ENCODE measurements around the gene KCNQ1. TPM values are rescaled to one million over a fixed set of nuclear protein-coding genes. Genes with fewer than 3 reads are reported as not detected.

Gene KCNQ1
- total RNA-seq, 1 donor from 2014 or later, result 4.8 TPM

DNA sequence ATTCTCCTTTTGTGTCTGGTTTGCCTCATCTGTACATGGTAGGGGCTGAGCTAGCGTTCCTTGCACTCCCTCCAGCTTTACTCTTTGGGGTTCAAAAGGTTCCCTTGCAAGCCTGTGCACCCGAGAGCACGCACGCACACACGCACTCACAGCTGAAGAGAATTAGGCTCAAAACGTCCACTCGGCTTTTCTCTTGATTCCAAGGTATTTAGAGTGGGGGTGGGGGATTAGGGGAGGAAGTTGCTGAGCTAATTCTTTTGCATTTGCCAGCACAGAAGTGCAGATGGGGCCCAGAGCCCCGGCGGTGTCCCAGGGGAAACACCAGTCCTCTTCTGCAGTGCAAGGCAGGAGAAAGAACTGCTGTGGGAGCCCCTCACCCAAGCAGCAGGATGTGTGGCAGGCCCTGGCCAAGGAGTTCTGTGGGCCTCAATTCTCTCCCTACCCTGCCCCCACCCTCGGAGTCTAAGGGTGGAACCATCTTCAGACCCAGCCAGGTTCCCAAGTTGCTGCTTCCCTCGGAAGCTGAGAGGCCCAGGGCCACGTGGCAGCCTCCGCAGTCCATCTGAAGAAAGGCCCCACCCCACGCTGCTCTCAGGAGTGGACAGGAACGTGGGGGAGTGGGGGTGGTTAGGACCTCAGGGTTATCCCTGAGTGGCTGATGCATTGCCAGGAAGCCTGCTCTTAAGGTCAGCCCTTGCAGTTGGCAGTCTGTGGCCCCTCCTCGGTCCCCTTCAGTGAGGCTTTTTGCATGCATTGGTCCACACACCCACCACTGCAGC, 258.7 kb downstream of the KCNQ1 start:
- peaks cover 10% of the 10 kb centered on the region for H3K36me3 Mint-ChIP-seq
- H3K27ac Mint-ChIP-seq, result peak overlapping the region; percentile 68
- H3K4me3 Mint-ChIP-seq, result peak overlapping the region; percentile 68
- no peaks in the 10 kb centered on the region for H3K9me3 Mint-ChIP-seq
- DNase-seq (ENCODE audit: extremely low spot score, unreplicated experiment), result no peak
- peaks cover 31% of the 10 kb centered on the region for H3K4me1 Mint-ChIP-seq (ENCODE audit: unreplicated experiment)
- TF ChIP-seq, protein P1, sequence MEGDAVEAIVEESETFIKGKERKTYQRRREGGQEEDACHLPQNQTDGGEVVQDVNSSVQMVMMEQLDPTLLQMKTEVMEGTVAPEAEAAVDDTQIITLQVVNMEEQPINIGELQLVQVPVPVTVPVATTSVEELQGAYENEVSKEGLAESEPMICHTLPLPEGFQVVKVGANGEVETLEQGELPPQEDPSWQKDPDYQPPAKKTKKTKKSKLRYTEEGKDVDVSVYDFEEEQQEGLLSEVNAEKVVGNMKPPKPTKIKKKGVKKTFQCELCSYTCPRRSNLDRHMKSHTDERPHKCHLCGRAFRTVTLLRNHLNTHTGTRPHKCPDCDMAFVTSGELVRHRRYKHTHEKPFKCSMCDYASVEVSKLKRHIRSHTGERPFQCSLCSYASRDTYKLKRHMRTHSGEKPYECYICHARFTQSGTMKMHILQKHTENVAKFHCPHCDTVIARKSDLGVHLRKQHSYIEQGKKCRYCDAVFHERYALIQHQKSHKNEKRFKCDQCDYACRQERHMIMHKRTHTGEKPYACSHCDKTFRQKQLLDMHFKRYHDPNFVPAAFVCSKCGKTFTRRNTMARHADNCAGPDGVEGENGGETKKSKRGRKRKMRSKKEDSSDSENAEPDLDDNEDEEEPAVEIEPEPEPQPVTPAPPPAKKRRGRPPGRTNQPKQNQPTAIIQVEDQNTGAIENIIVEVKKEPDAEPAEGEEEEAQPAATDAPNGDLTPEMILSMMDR (conservative IDR thresholded peaks at IDR 0.05), result no peak
- peaks cover under 1% of the 10 kb centered on the region for H3K27me3 Mint-ChIP-seq

DNA sequence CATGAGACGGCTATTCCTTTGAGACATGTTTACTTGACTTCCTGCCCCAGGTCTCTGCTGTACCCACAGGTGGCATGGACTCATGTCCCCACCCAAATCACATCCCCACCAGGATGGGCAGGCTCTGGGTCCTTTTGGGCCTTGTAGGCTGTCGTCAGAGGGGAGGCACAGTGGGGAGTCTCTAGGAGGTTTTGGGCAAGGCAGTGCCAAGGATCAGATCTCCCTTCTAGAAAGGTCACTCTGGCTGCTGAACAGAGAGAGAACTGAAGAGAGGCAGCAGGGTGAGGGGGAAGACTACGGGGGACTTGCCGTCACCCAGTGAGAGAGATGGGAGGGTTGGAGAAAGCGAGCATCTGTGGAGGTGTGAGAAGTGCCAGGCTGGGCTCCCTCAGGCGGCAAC, 259.5 kb downstream of the KCNQ1 start:
- no peaks in the 10 kb centered on the region for H3K27me3 Mint-ChIP-seq
- H3K9me3 Mint-ChIP-seq, result no peaks in the 10 kb centered on the region
- H3K4me3 Mint-ChIP-seq, result peak overlapping the region; percentile 47
- H3K36me3 Mint-ChIP-seq, result peaks cover 5% of the 10 kb centered on the region
- TF ChIP-seq, protein P1 (conservative IDR thresholded peaks at IDR 0.05), result no peak
- no peak for DNase-seq (ENCODE audit: extremely low spot score, unreplicated experiment)
- peak overlapping the region; percentile 12 for H3K27ac Mint-ChIP-seq
- peaks cover 33% of the 10 kb centered on the region for H3K4me1 Mint-ChIP-seq (ENCODE audit: unreplicated experiment)

DNA sequence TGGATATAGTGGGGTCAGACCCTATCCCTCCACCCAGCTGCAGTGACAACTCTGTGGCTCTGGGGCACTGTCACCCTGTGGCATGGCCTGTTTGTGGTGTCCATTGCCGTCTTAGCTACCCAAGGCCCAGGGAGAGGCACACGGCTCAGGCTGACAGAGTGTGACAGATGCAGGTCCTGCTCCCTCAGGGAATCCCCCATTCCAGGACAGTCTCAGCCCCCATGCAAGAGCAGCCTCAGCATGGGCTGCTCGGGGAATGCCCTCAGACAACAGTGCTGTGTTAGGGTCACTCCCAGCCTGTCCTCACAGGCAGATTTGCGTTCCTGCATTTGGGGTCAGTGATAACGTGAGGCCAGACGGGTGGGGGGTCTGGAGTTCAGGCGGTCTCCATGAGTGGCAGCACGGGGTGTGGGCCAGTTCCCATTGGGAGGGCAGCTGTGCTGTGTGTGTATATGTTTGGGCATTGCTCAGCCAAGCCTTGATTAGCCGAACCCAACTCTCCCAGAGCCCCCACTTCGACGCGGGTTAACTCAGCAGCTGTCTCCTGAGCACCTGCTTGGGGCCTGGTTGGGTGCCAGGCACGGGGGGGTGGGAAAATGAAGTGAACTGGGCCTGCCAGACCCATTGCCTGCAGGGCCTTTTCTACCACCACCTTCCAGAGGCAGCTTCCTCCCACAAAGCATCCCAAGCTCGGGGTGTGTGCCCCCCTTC, 260.2 kb downstream of the KCNQ1 start:
- Mint-ChIP-seq H3K36me3 (peaks cover 5% of the 10 kb centered on the region), H3K4me1 (ENCODE audit: unreplicated experiment) (peaks cover 38% of the 10 kb centered on the region), H3K27me3 (no peaks in the 10 kb centered on the region), H3K4me3 (no peak overlapping the region), H3K27ac (peak overlapping the region; percentile 12), H3K9me3 (no peaks in the 10 kb centered on the region)
- TF ChIP-seq, protein P1 (conservative IDR thresholded peaks at IDR 0.05), result no peak
- no peak for DNase-seq (ENCODE audit: extremely low spot score, unreplicated experiment)

DNA sequence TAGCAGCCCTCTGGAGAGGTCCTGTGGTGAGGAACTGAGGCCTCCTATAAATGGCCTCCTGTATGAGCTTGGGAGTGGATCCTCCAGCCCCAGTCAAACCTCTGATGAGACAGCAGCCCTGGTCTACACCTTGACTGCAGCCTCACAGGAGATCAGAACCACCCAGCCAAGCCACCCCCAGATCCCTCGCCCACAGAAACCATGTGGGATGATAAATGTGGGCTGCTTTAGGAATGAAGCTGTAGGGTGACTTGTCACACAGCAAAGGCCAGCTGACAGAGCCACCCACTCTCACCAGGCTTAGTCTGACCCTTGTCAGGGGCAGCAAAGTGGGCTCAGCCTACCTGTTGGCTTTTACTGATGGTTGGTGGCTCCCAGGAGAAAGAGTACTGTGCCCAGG, 261.5 kb downstream of the KCNQ1 start:
- TF ChIP-seq, protein P1 (conservative IDR thresholded peaks at IDR 0.05), result no peak
- H3K27me3 Mint-ChIP-seq, result no peaks in the 10 kb centered on the region
- H3K36me3 Mint-ChIP-seq, result peaks cover 5% of the 10 kb centered on the region
- H3K4me1 Mint-ChIP-seq (ENCODE audit: unreplicated experiment), result peaks cover 33% of the 10 kb centered on the region
- no peak overlapping the region for H3K4me3 Mint-ChIP-seq
- no peak overlapping the region for H3K27ac Mint-ChIP-seq
- H3K9me3 Mint-ChIP-seq, result peaks cover 5% of the 10 kb centered on the region
- DNase-seq (ENCODE audit: extremely low spot score, unreplicated experiment), result no peak

DNA sequence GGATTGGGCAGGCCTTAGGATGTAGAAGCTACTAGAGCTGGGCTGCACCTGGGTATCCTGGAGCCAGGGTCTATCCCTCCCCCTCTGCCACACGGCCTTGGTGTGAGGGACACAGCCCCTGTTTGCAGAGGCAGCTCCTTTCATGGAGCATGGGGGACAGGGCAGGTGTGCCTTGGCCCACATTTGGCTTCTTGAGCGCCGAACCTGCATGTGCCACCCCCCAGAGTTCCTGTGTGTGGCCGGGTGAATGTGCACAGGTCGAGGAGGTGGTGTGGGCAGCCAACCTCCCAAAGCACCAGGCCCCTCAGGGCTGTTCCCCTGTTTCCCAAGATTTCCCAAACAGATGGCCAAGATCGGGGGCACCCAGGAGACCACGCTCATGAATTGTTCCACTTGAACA, 262.9 kb downstream of the KCNQ1 start:
- Mint-ChIP-seq H3K36me3 (peaks cover 5% of the 10 kb centered on the region), H3K4me3 (no peak overlapping the region), H3K27me3 (no peaks in the 10 kb centered on the region), H3K9me3 (peaks cover 5% of the 10 kb centered on the region), H3K27ac (no peak overlapping the region), H3K4me1 (ENCODE audit: unreplicated experiment) (peaks cover 21% of the 10 kb centered on the region)
- DNase-seq (ENCODE audit: extremely low spot score, unreplicated experiment), result no peak
- TF ChIP-seq, protein P1 (conservative IDR thresholded peaks at IDR 0.05), result no peak

Measured in type B pancreatic cell (in vitro differentiated cells).